A549 (cell line): ENCODE data around the gene LRCH1. TPM values are rescaled to one million over a fixed set of nuclear protein-coding genes. Genes with fewer than 3 reads are reported as not detected.

Experiments used
- ATAC-seq, 2 experiments: fragments of 200-7000 bp in 1 of 2; fragments of >200 bp in 1 of 2; cut with Nextera tagmentation in 1 of 2; cut with Tn5 transposase in 1 of 2; 3 replicates each; pipeline versions ENCODE4 v1.8.0 to v1.9.1; 2018 to 2020; ENCODE audit warnings: mild to moderate bottlenecking in 1 of 2, moderate library complexity in 1 of 2
- CTCF ChIA-PET: fragments of 300-600 bp; sonication (Branson Sonifier 250); formaldehyde crosslinking; extraction: SDS; loops from one replicate; lab custom pipeline; 2021; ENCODE audit warnings: antibody characterized with exemption, inconsistent platforms; lab: Yijun Ruan, JAX
- POLR2A ChIA-PET: fragments of 350-600 bp; formaldehyde crosslinking; extraction: SDS; loops from one replicate; lab custom pipeline; 2021; ENCODE audit warnings: antibody characterized with exemption, inconsistent platforms; lab: Yijun Ruan, JAX
- DNase-seq, 2 experiments: peaks; one replicate each; pipeline versions ENCODE4 v3.0.0 to v3.0.0-alpha.2; 2011 to 2016; ENCODE audit warnings: low read depth in 1 of 2, low spot score in 1 of 2
- FAIRE-seq: peaks from 2 replicates; lab custom pipeline; 2011; peaks lifted over from hg19 to GRCh38; lab: Jason Lieb, UNC
- H3K27ac ChIP-seq, 2 experiments: fragments of >200 bp; sonication (Bioruptor Twin); formaldehyde crosslinking; 3 replicates each; pipeline ENCODE4 v1.5.1; 2016 to 2017
- H3K4me1 ChIP-seq: fragments of >200 bp; sonication (Bioruptor Twin); formaldehyde crosslinking; 3 replicates; pipeline ENCODE4 v1.6.1; 2016
- H3K4me2 ChIP-seq: fragments of >200 bp; sonication (Bioruptor Twin); formaldehyde crosslinking; 3 replicates; pipeline ENCODE4 v1.6.1; 2016
- H3K4me3 ChIP-seq: fragments of >200 bp; sonication (Bioruptor Twin); formaldehyde crosslinking; 3 replicates; pipeline ENCODE4 v1.5.1; 2016
- H3K9me3 ChIP-seq: fragments of >200 bp; sonication (Bioruptor Twin); formaldehyde crosslinking; 3 replicates; pipeline ENCODE4 v1.6.1; 2016
- BHLHE40 ChIP-seq: IDR thresholded peaks from 2 replicates; pipeline ENCODE4 v1.6.1; 2012; ENCODE audit warnings: low read depth, low read length, inconsistent platforms
- E2F6 ChIP-seq: IDR thresholded peaks from 2 replicates; pipeline ENCODE4 v1.6.1; 2012; ENCODE audit warnings: low read depth, borderline replicate concordance
- EHF ChIP-seq: fragments of 250-450 bp; sonication (Bioruptor Pico); IDR thresholded peaks from 2 replicates; pipeline ENCODE4 v1.5.0; 2020; ENCODE audit warnings: mild to moderate bottlenecking
- ELK1 ChIP-seq: fragments of 150-350 bp; IDR thresholded peaks from 2 replicates; pipeline ENCODE4 v1.6.1; 2014; ENCODE audit warnings: low read depth, mild to moderate bottlenecking, low read length
- FOSL2 ChIP-seq, 2 experiments: fragments of 450-650 bp in 1 of 2; fragments of >200 bp in 1 of 2; sonication (Bioruptor Twin) in 1 of 2; formaldehyde crosslinking; IDR thresholded peaks; 2 replicates each; pipeline versions ENCODE4 v1.5.0 to v1.6.1; 2016 to 2020; ENCODE audit warnings: mild to moderate bottlenecking in 1 of 2, moderate library complexity in 1 of 2
- HDAC2 ChIP-seq: fragments of 200-600 bp; sonication (generic); IDR thresholded peaks from 2 replicates; pipeline ENCODE4 v1.6.1; 2016
- HOXA7 ChIP-seq: fragments of 250-450 bp; sonication (Bioruptor Pico); IDR thresholded peaks from 2 replicates; pipeline ENCODE4 v1.5.0; 2020; ENCODE audit warnings: mild to moderate bottlenecking, moderate library complexity
- JUN ChIP-seq, 2 experiments: fragments of >200 bp; sonication (Bioruptor Twin); formaldehyde crosslinking; IDR thresholded peaks; 2 replicates in 1 of 2; 3 replicates in 1 of 2; pipeline ENCODE4 v1.6.1; 2016 to 2017
- MAFK ChIP-seq: fragments of 450-650 bp; IDR thresholded peaks from 2 replicates; pipeline ENCODE4 v1.6.1; 2014; ENCODE audit not compliant: partially characterized antibody
- MAX ChIP-seq: IDR thresholded peaks from 2 replicates; pipeline ENCODE4 v1.6.1; 2012
- MYC ChIP-seq: IDR thresholded peaks from 2 replicates; pipeline ENCODE4 v1.6.1; 2012; ENCODE audit warnings: mild to moderate bottlenecking, inconsistent platforms, low read length, improper control_type of control experiment, borderline replicate concordance
- NFE2L2 ChIP-seq: fragments of 150-350 bp; conservative IDR thresholded peaks from 2 replicates; pipeline ENCODE4 v1.6.1; 2014; ENCODE audit warnings: low read length
- NPAS2 ChIP-seq: fragments of 250-450 bp; sonication (Bioruptor Pico); IDR thresholded peaks from 2 replicates; pipeline ENCODE4 v1.8.0; 2022; ENCODE audit warnings: mild to moderate bottlenecking, moderate library complexity, borderline replicate concordance
- NR3C1 ChIP-seq: fragments of >200 bp; sonication (Bioruptor Twin); formaldehyde crosslinking; IDR thresholded peaks from 3 replicates; pipeline ENCODE4 v1.6.1; 2017
- PBX3 ChIP-seq: IDR thresholded peaks from 2 replicates; pipeline ENCODE4 v1.6.1; 2012
- PHF8 ChIP-seq: fragments of 200-600 bp; sonication (generic); IDR thresholded peaks from 2 replicates; pipeline ENCODE4 v1.6.1; 2016; ENCODE audit warnings: low read depth, mild to moderate bottlenecking, antibody characterized with exemption, moderate library complexity, borderline replicate concordance
- POLR2AphosphoS2 ChIP-seq: conservative IDR thresholded peaks from 2 replicates; pipeline ENCODE4 v1.6.1; 2012; ENCODE audit warnings: low read length, improper control_type of control experiment, inconsistent platforms
- RAD21 ChIP-seq, 2 experiments: fragments of >200 bp in 1 of 2; sonication (Bioruptor Twin) in 1 of 2; formaldehyde crosslinking in 1 of 2; IDR thresholded peaks in 1 of 2; conservative IDR thresholded peaks in 1 of 2; 2 replicates in 1 of 2; 3 replicates in 1 of 2; pipeline ENCODE4 v1.6.1; 2012 to 2018; ENCODE audit warnings: inconsistent platforms in 1 of 2
- REST ChIP-seq: fragments of 200-600 bp; sonication (generic); IDR thresholded peaks from 2 replicates; pipeline ENCODE4 v1.6.1; 2016; ENCODE audit warnings: antibody characterized with exemption, mild to moderate bottlenecking, moderate library complexity
- RFX5 ChIP-seq: fragments of 450-650 bp; IDR thresholded peaks from 2 replicates; pipeline ENCODE4 v1.7.1; 2014; ENCODE audit warnings: antibody characterized with exemption, mild to moderate bottlenecking, moderate library complexity
- SMC3 ChIP-seq: fragments of >200 bp; sonication (Bioruptor Twin); formaldehyde crosslinking; IDR thresholded peaks from 3 replicates; pipeline ENCODE4 v1.6.1; 2018; ENCODE audit warnings: inconsistent platforms
- SREBF2 ChIP-seq: fragments of 450-650 bp; IDR thresholded peaks from 2 replicates; pipeline ENCODE4 v1.6.1; 2014; ENCODE audit warnings: mild to moderate bottlenecking, moderate library complexity
- WGBS: methylation state at CpG from one replicate; pipeline ENCODE4 v1.1.6; 2017; ENCODE audit errors: missing lambda C conversion rate; 5-methylcytosine and 5-hydroxymethylcytosine counted together
- polyA plus RNA-seq, 4 experiments: library from polyadenylated mRNA; depleted of rRNA in 3 of 4; stranded (reverse); fragments of >200 nt; fragmentation: RNase III in 1 of 4; extraction: RNeasy Plus Mini Kit Qiagen cat#74134 plus additional on column Dnase treatment in 1 of 4; gene quantifications; 2 replicates in 3 of 4; 3 replicates in 1 of 4; pipeline ENCODE4 v1.2.3, GENCODE V29; 2011 to 2017

Gene LRCH1
- polyA plus RNA-seq, 2 of the 4 experiments (the other 2 are of a cell fraction): 8.5 to 16.4 TPM

- WGBS: 64% methylated on average over 4 of the region's 4 CpGs
- FAIRE-seq (no peak), ATAC-seq (no peak), DNase-seq (no peak)
- ChIA-PET CTCF (no interaction called here), POLR2A (no interaction called here)
- H3K4me1 ChIP-seq: no peaks in the 10 kb centered on the region
- no peak for TF ChIP-seq RAD21 (conservative IDR thresholded peaks at IDR 0.05 in 1 of 2, IDR thresholded peaks at IDR 0.05 in 1 of 2)
- TF ChIP-seq POLR2AphosphoS2: no peak
- no peak for TF ChIP-seq MAX
- no peak for TF ChIP-seq HDAC2
- TF ChIP-seq EHF (CRISPR knock-in tag): no peak
- no peak for TF ChIP-seq FOSL2 (IDR thresholded peaks at IDR 0.05)
- TF ChIP-seq FOSL2 (CRISPR knock-in tag; IDR thresholded peaks at IDR 0.05): no peak
- no peak for TF ChIP-seq BHLHE40
- no peak for TF ChIP-seq JUN (IDR thresholded peaks at IDR 0.05)
- TF ChIP-seq PHF8: no peak
- H3K4me3 ChIP-seq: no peak overlapping the region
- no peak overlapping the region for H3K27ac ChIP-seq
- no peak overlapping the region for H3K4me2 ChIP-seq
- no peaks in the 10 kb centered on the region for H3K9me3 ChIP-seq
These were observed 33.8 kb upstream of the LRCH1 start for GRCh38 chr13:46519182-46519581.

- DNase-seq (no peak), ATAC-seq (no peak), FAIRE-seq (no peak)
- no peaks in the 10 kb centered on the region for H3K4me1 ChIP-seq
- TF ChIP-seq PBX3 (no peak), NR3C1 (no peak), EHF (CRISPR knock-in tag) (no peak), E2F6 (no peak), POLR2AphosphoS2 (no peak), MAX (no peak), HOXA7 (no peak), NFE2L2 (no peak), HDAC2 (no peak), SMC3 (no peak), PHF8 (no peak), JUN (IDR thresholded peaks at IDR 0.05) (no peak), SREBF2 (no peak), RFX5 (no peak), ELK1 (no peak), MAFK (no peak), MYC (no peak), REST (no peak), NPAS2 (CRISPR knock-in tag) (no peak)
- WGBS: 80% methylated on average over 2 of the region's 2 CpGs
- no peak overlapping the region for H3K4me2 ChIP-seq
- CTCF ChIA-PET: interaction anchor here (0.7 to 1.6 kb wide), 3 partner anchors 26 to 202 kb away, joined by 3 to 5 read pairs (median 3); no protein-coding TSS in a partner anchor
- H3K4me3 ChIP-seq: no peak overlapping the region
- no peaks in the 10 kb centered on the region for H3K9me3 ChIP-seq
- H3K27ac ChIP-seq: no peak overlapping the region
- POLR2A ChIA-PET: no interaction called here
These were observed 32.8 kb upstream of the LRCH1 start for GRCh38 chr13:46520166-46520565.
